GM19043 (cell line): ENCODE data around the gene CR1.
A peak's percentile ranks its signal among the peaks of the same experiment; 100 is the strongest.
"Not testable (repeated sequence)": the region's sequence is repeated elsewhere in the genome, so short reads cannot be mapped to it uniquely, and the experiment has no call there.

ENCODE experiments used
- ATAC-seq: cut with Tn5 transposase; IDR thresholded peaks from one replicate; pipeline ENCODE4 v1.9.1; 2021; ENCODE audit warnings: low read depth; ENCODE audit not compliant: unreplicated experiment

The CR1 gene

GRCh38 chr1:207579436-207579799 lies 83.5 kb downstream of the CR1 start:
- peak; percentile 81 for ATAC-seq

GRCh38 chr1:207581496-207582153 lies 85.7 kb downstream of the CR1 start:
- ATAC-seq: no peak

GRCh38 chr1:207589506-207589905 lies 93.5 kb downstream of the CR1 start:
- not testable (repeated sequence) for ATAC-seq

- not testable (repeated sequence) for ATAC-seq
Measured at GRCh38 chr1:207591205-207591604, 95.2 kb downstream of the CR1 start.

- ATAC-seq: not testable (repeated sequence)
Measured at GRCh38 chr1:207594095-207594494, 98.1 kb downstream of the CR1 start.

GRCh38 chr1:207603777-207604176 lies 107.8 kb downstream of the CR1 start:
- no peak for ATAC-seq

GRCh38 chr1:207605444-207606361 lies 109.7 kb downstream of the CR1 start:
- no peak for ATAC-seq

- no peak for ATAC-seq
Measured at GRCh38 chr1:207606362-207606755, 110.4 kb downstream of the CR1 start.

GRCh38 chr1:207612762-207613161 lies 116.8 kb downstream of the CR1 start:
- no peak for ATAC-seq

- ATAC-seq: peak; percentile 98
Measured at GRCh38 chr1:207619871-207620542, 124.0 kb downstream of the CR1 start.

GRCh38 chr1:207620543-207620893 lies 124.6 kb downstream of the CR1 start:
- ATAC-seq: no peak

GRCh38 chr1:207625504-207626071 lies 129.6 kb downstream of the CR1 start:
- ATAC-seq: not testable (repeated sequence)

- no peak for ATAC-seq
Measured at GRCh38 chr1:207626972-207627337, 131.0 kb downstream of the CR1 start.

GRCh38 chr1:207627496-207627895 lies 131.5 kb downstream of the CR1 start:
- no peak for ATAC-seq

GRCh38 chr1:207628776-207629175 lies 132.8 kb downstream of the CR1 start:
- ATAC-seq: no peak

GRCh38 chr1:207631137-207631536 lies 135.2 kb downstream of the CR1 start:
- no peak for ATAC-seq

GRCh38 chr1:207633226-207633625 lies 137.3 kb downstream of the CR1 start:
- ATAC-seq: no peak

- not testable (repeated sequence) for ATAC-seq
Measured at GRCh38 chr1:207633699-207634289, 137.8 kb downstream of the CR1 start.

- ATAC-seq: not testable (repeated sequence)
Measured at GRCh38 chr1:207634293-207634692, 138.3 kb downstream of the CR1 start.

- ATAC-seq: not testable (repeated sequence)
Measured at GRCh38 chr1:207635569-207636186, 139.7 kb downstream of the CR1 start.
